ENCODE data around the gene ZNF229. TPM values are rescaled to one million over a fixed set of nuclear protein-coding genes. Genes with fewer than 3 reads are reported as not detected.

Gene ZNF229
- total RNA-seq (2014; rRNA removed; shearing (Covaris generic)) (not detected in 2 replicates), total RNA-seq (2022) (not detected in 2 replicates), Bru-seq, nascent RNA (not detected), BruChase-seq, experiment 1, labeled RNA remaining after a 6-hour chase (not detected), BruChase-seq, experiment 2, labeled RNA remaining after a 2-hour chase (percentile 14 among the genes with signal in this experiment)
- long read RNA-seq = 0 reads

DNA sequence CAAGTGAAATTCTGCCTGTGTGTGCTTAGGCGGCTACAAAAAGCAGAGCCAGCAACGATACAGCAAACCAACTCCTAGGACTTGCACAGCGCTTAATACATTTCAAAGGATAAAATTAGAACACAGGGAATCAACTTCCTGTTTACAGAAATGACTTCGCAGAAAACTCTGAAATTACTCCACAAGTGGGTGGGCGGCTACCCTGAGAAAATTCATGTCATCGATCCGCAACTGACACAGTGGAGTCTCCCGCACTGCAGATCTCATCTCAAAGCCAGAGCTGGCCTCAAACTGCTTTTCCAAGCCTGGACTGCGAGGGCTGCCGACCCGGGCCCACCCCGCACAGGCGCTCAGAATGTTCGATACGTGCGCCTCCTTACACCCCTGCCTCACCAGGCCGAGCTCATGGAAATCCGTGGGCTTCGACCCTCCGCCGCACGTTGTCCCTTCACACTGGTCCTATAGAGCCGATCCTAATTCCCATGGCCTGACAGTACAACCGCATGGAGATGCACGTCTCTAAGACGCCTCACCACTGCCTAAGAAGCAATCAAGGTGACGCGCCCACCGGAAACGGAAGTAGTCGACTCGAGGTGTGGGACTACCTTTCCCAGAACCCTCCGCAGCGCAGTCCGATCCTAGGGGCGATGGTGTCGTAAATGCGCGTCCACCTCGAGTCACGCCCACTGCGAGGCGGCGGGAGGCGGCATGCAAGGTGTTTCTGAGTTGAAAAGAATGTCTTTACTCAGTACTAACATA lies at the start of gene ZNF229:
Gene ZNF229 (minus strand): TSS at position 557 of the 759 bp plus-strand sequence. CDS start 5,625 bp downstream, outside the sequence.
- Histone ChIP-seq H3K4me1 (ENCODE audit: insufficient read depth, low read length, poor library complexity, severe bottlenecking) (no peaks in the 10 kb centered on the region), H3K36me3 (ENCODE audit: insufficient read depth, low read length) (no peaks in the 10 kb centered on the region), H3K27ac (ENCODE audit: low read depth, low read length, poor library complexity, severe bottlenecking) (no peak within 1 kb of the TSS), H3K4me3 (ENCODE audit: low read depth, low read length, poor library complexity, severe bottlenecking) (no peak within 1 kb of the TSS), H3K9me2 (ENCODE audit: insufficient read depth, low read length) (no peaks in the 10 kb centered on the region), H2AFZ (ENCODE audit: low read length) (no peak within 1 kb of the TSS), H3K79me2 (ENCODE audit: insufficient read depth, low read depth, low read length) (no peaks in the 10 kb centered on the region), H4K20me1 (ENCODE audit: insufficient read depth, low read length) (no peaks in the 10 kb centered on the region), H3K4me2 (ENCODE audit: low read length) (no peak within 1 kb of the TSS), H3K9me3 (ENCODE audit: low read length) (0 out of 2 replicates have a peak, but pooled peaks cover 5% of the 10 kb centered on the region)
- POLR2A ChIA-PET = no interaction called here
- intact Hi-C loops (cut with micrococcal nuclease; ENCODE audit: unreplicated experiment) = no loop called here
- BruUV-seq (replicated peaks) = no TSS peak
- no peak for DNase-seq (ENCODE audit: low spot score)
- CTCF ChIA-PET (ENCODE audit: unreplicated experiment) = no interaction called here
- no peak for TF ChIP-seq EZH2phosphoT487 (IDR thresholded peaks at IDR 0.05; ENCODE audit: borderline replicate concordance, low read depth, low read length)
- TF ChIP-seq, protein P1, sequence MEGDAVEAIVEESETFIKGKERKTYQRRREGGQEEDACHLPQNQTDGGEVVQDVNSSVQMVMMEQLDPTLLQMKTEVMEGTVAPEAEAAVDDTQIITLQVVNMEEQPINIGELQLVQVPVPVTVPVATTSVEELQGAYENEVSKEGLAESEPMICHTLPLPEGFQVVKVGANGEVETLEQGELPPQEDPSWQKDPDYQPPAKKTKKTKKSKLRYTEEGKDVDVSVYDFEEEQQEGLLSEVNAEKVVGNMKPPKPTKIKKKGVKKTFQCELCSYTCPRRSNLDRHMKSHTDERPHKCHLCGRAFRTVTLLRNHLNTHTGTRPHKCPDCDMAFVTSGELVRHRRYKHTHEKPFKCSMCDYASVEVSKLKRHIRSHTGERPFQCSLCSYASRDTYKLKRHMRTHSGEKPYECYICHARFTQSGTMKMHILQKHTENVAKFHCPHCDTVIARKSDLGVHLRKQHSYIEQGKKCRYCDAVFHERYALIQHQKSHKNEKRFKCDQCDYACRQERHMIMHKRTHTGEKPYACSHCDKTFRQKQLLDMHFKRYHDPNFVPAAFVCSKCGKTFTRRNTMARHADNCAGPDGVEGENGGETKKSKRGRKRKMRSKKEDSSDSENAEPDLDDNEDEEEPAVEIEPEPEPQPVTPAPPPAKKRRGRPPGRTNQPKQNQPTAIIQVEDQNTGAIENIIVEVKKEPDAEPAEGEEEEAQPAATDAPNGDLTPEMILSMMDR (conservative IDR thresholded peaks at IDR 0.05; ENCODE audit: low read length) = no peak

DNA sequence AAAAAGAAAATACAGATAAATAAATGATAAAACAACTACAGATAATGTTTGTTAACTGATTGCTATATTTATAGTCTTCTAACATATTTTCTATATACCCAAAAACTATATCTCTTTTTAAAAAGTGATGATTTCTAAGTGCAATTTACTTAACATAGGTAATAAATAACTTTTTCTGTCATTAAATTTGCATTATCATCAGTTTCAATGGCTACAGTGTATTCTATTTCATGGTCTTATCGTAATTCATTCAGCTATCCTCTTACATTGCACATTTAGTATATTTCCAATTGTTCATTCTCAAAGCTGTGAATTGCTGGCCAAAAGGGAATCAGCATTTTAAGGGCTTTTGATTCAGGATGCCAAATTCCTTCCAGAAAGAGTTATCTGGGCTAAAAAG lies 48.4 kb upstream of the ZNF229 start:
- H3K36me3 ChIP-seq (ENCODE audit: insufficient read depth, low read length) = peaks cover 76% of the 10 kb centered on the region
- no peak overlapping the region for H3K27ac ChIP-seq (ENCODE audit: low read depth, low read length, poor library complexity, severe bottlenecking)
- no peak overlapping the region for H3K4me3 ChIP-seq (ENCODE audit: low read depth, low read length, poor library complexity, severe bottlenecking)
- peaks cover 19% of the 10 kb centered on the region for H3K79me2 ChIP-seq (ENCODE audit: insufficient read depth, low read depth, low read length)
- peaks cover 9% of the 10 kb centered on the region for H3K4me1 ChIP-seq (ENCODE audit: insufficient read depth, low read length, poor library complexity, severe bottlenecking)
- no peaks in the 10 kb centered on the region for H4K20me1 ChIP-seq (ENCODE audit: insufficient read depth, low read length)
- no peak overlapping the region for H2AFZ ChIP-seq (ENCODE audit: low read length)
- no peaks in the 10 kb centered on the region for H3K9me2 ChIP-seq (ENCODE audit: insufficient read depth, low read length)
- DNase-seq (ENCODE audit: low spot score) = no peak
- H3K9me3 ChIP-seq (ENCODE audit: low read length) = peaks cover 41% of the 10 kb centered on the region
- no peak for TF ChIP-seq EZH2phosphoT487 (IDR thresholded peaks at IDR 0.05; ENCODE audit: borderline replicate concordance, low read depth, low read length)
- TF ChIP-seq, protein P1 (conservative IDR thresholded peaks at IDR 0.05; ENCODE audit: low read length) = no peak
- BruUV-seq (replicated peaks) = no TSS peak
- POLR2A ChIA-PET = no interaction called here
- H3K4me2 ChIP-seq (ENCODE audit: low read length) = no peak overlapping the region
- CTCF ChIA-PET (ENCODE audit: unreplicated experiment) = no interaction called here
- intact Hi-C loops (cut with micrococcal nuclease; ENCODE audit: unreplicated experiment) = no loop called here
